H1 (cell line): ENCODE data around the gene RGP1. TPM values are rescaled to one million over a fixed set of nuclear protein-coding genes. Genes with fewer than 3 reads are reported as not detected.

ENCODE experiments used
- CTCF ChIA-PET: fragments of 300-600 bp; sonication (Branson Sonifier 250); formaldehyde crosslinking; loops from one replicate; lab custom pipeline; 2021; ENCODE audit not compliant: partially characterized antibody; lab: Charles Lee
- POLR2A ChIA-PET: fragments of 300-600 bp; sonication (Branson Sonifier 250); formaldehyde crosslinking; loops from one replicate; lab custom pipeline; 2021; ENCODE audit warnings: inconsistent platforms; ENCODE audit not compliant: partially characterized antibody; lab: Charles Lee
- DNase-seq, 2 experiments: peaks; one replicate each; pipeline versions ENCODE4 v3.0.0 to v3.0.0-alpha.2; 2010 to 2022; ENCODE audit warnings: low spot score in 2 of 2, low read depth in 1 of 2, mixed read lengths in 1 of 2
- FAIRE-seq: peaks from 2 replicates; lab custom pipeline; 2011; peaks lifted over from hg19 to GRCh38; lab: Jason Lieb, UNC
- H2AFZ ChIP-seq: 2 replicates; pipeline ENCODE4 v1.8.1; 2012; ENCODE audit warnings: low read length, inconsistent platforms
- H2AK5ac ChIP-seq: 2 replicates; pipeline ENCODE4 v1.6.1; 2013; ENCODE audit warnings: low read depth, low read length
- H2BK120ac ChIP-seq: replicated peaks from 2 replicates; pipeline ENCODE3; 2013; ENCODE audit warnings: low read depth, low read length, inconsistent platforms
- H2BK12ac ChIP-seq: 2 replicates; pipeline ENCODE4 v1.6.1; 2013; ENCODE audit warnings: low read depth, low read length
- H2BK15ac ChIP-seq: 2 replicates; pipeline ENCODE4 v1.6.1; 2013; ENCODE audit warnings: low read length
- H2BK20ac ChIP-seq: 2 replicates; pipeline ENCODE4 v1.6.1; 2013; ENCODE audit warnings: low read length
- H2BK5ac ChIP-seq: 2 replicates; pipeline ENCODE4 v1.6.1; 2013; ENCODE audit warnings: low read depth, low read length
- H3K14ac ChIP-seq: 2 replicates; pipeline ENCODE4 v1.6.1; 2013; ENCODE audit warnings: inconsistent platforms; ENCODE audit not compliant: insufficient read length
- H3K18ac ChIP-seq: 2 replicates; pipeline ENCODE4 v1.6.1; 2013; ENCODE audit warnings: low read length; ENCODE audit errors: extremely low read depth
- H3K23ac ChIP-seq: 2 replicates; pipeline ENCODE4 v1.6.1; 2013; ENCODE audit warnings: inconsistent platforms; ENCODE audit not compliant: insufficient read length
- H3K23me2 ChIP-seq: 2 replicates; pipeline ENCODE4 v1.6.1; 2013; ENCODE audit warnings: low read depth, low read length
- H3K27ac ChIP-seq: 2 replicates; pipeline ENCODE4 v1.6.1; 2011; ENCODE audit warnings: low read depth, low read length, inconsistent platforms
- H3K27me3 ChIP-seq, 4 experiments: replicated peaks in 1 of 4; 1 replicate in 1 of 4; 2 replicates in 3 of 4; pipeline versions ENCODE4 v1.6.1 to v1.8.1; 2011 to 2013; ENCODE audit warnings: low read length in 3 of 4, mild to moderate bottlenecking in 3 of 4, inconsistent platforms in 2 of 4, mixed read lengths in 2 of 4, moderate library complexity in 1 of 4; ENCODE audit not compliant: control insufficient read depth in 3 of 4, insufficient read depth in 3 of 4; ENCODE audit errors: extremely low read depth in 1 of 4
- H3K36me3 ChIP-seq, 4 experiments: 2 replicates each; pipeline versions ENCODE4 v1.6.1 to v1.8.1; 2011 to 2013; ENCODE audit warnings: mild to moderate bottlenecking in 4 of 4, low read length in 3 of 4, moderate library complexity in 2 of 4, control low read depth in 1 of 4, inconsistent platforms in 1 of 4; ENCODE audit not compliant: insufficient read depth in 4 of 4, control insufficient read depth in 2 of 4
- H3K4ac ChIP-seq: replicated peaks from 2 replicates; pipeline ENCODE3; 2013; ENCODE audit warnings: low read length, low read depth, mixed read lengths, inconsistent platforms; ENCODE audit not compliant: insufficient read length
- H3K4me1 ChIP-seq, 4 experiments: replicated peaks in 1 of 4; 1 replicate in 1 of 4; 2 replicates in 3 of 4; pipeline versions ENCODE4 v1.6.1 to v1.8.1; 2011 to 2013; ENCODE audit warnings: low read length in 3 of 4, inconsistent platforms in 2 of 4, mixed read lengths in 1 of 4; ENCODE audit not compliant: insufficient read depth in 4 of 4, control insufficient read depth in 3 of 4
- H3K4me2 ChIP-seq, 2 experiments: 2 replicates each; pipeline versions ENCODE4 v1.6.1 to v1.8.1; 2011 to 2013; ENCODE audit warnings: low read depth in 2 of 2, low read length in 2 of 2, control low read depth in 1 of 2, inconsistent platforms in 1 of 2, mild to moderate bottlenecking in 1 of 2; ENCODE audit not compliant: insufficient read depth in 1 of 2
- H3K4me3 ChIP-seq, 4 experiments: fragments of 200-600, 300-600 bp in 1 of 4; sonication (generic), shearing (Covaris generic), sonication (Bioruptor Twin) in 1 of 4; 2 replicates each; pipeline versions ENCODE4 v1.5.1 to v1.8.1; 2011 to 2016; ENCODE audit warnings: low read length in 4 of 4, low read depth in 3 of 4, control low read depth in 2 of 4, inconsistent platforms in 2 of 4, mild to moderate bottlenecking in 2 of 4, mixed read lengths in 1 of 4, moderate library complexity in 1 of 4; ENCODE audit not compliant: insufficient read depth in 2 of 4; ENCODE audit errors: extremely low read depth in 1 of 4
- H3K56ac ChIP-seq: replicated peaks from 2 replicates; pipeline ENCODE3; 2013; ENCODE audit warnings: low read depth, mild to moderate bottlenecking, mixed read lengths, low read length, inconsistent platforms; ENCODE audit not compliant: insufficient read length
- H3K79me1 ChIP-seq: 2 replicates; pipeline ENCODE4 v1.6.1; 2013; ENCODE audit warnings: low read depth, low read length, control low read depth
- H3K79me2 ChIP-seq, 2 experiments: 2 replicates each; pipeline versions ENCODE4 v1.6.1 to v1.8.1; 2012 to 2013; ENCODE audit warnings: low read length in 2 of 2, mild to moderate bottlenecking in 2 of 2, inconsistent platforms in 1 of 2; ENCODE audit not compliant: insufficient read depth in 2 of 2, control insufficient read depth in 1 of 2
- H3K9ac ChIP-seq, 4 experiments: replicated peaks in 1 of 4; 1 replicate in 1 of 4; 2 replicates in 3 of 4; pipeline versions ENCODE4 v1.6.1 to v1.8.1; 2011 to 2013; ENCODE audit warnings: low read depth in 3 of 4, low read length in 3 of 4, control low read depth in 2 of 4, mild to moderate bottlenecking in 2 of 4, moderate library complexity in 2 of 4, inconsistent platforms in 1 of 4; ENCODE audit errors: extremely low read depth in 1 of 4
- H3K9me3 ChIP-seq, 2 experiments: 2 replicates each; pipeline versions ENCODE4 v1.6.1 to v1.8.1; 2012 to 2013; ENCODE audit warnings: mild to moderate bottlenecking in 2 of 2, moderate library complexity in 2 of 2, control low read depth in 1 of 2, inconsistent platforms in 1 of 2, low read depth in 1 of 2, low read length in 1 of 2, mixed read lengths in 1 of 2; ENCODE audit not compliant: insufficient read depth in 2 of 2
- H4K20me1 ChIP-seq, 2 experiments: replicated peaks in 1 of 2; 2 replicates each; pipeline versions ENCODE3 to v1.8.1; 2011 to 2013; ENCODE audit warnings: inconsistent platforms in 2 of 2, low read length in 2 of 2, mild to moderate bottlenecking in 1 of 2; ENCODE audit not compliant: insufficient read depth in 2 of 2, control insufficient read depth in 1 of 2
- H4K5ac ChIP-seq: 2 replicates; pipeline ENCODE4 v1.6.1; 2013; ENCODE audit warnings: low read length, low read depth, mixed read lengths, inconsistent platforms; ENCODE audit not compliant: insufficient read length
- H4K8ac ChIP-seq: 2 replicates; pipeline ENCODE4 v1.8.0; 2013; ENCODE audit warnings: mild to moderate bottlenecking, moderate library complexity, low read length, inconsistent platforms; ENCODE audit not compliant: insufficient read depth; ENCODE audit errors: extremely low read depth
- H4K91ac ChIP-seq: replicated peaks from 2 replicates; pipeline ENCODE3; 2013; ENCODE audit warnings: low read length, mixed read lengths, inconsistent platforms; ENCODE audit not compliant: insufficient read length
- ASH2L ChIP-seq: fragments of 200-600, 300-600 bp; sonication (generic); IDR thresholded peaks from one replicate; pipeline ENCODE4 v1.7.1; 2017; ENCODE audit warnings: low read length
- CTCF ChIP-seq, 3 experiments: IDR thresholded peaks; 1 replicate in 2 of 3; 2 replicates in 1 of 3; pipeline versions ENCODE4 v1.5.1 to v1.6.1; 2011; ENCODE audit warnings: low read length in 3 of 3, mild to moderate bottlenecking in 3 of 3, inconsistent platforms in 2 of 3, low read depth in 1 of 3, moderate library complexity in 1 of 3; ENCODE audit not compliant: insufficient read depth in 1 of 3; ENCODE audit errors: control extremely low read depth in 1 of 3
- EGR1 ChIP-seq: IDR thresholded peaks from 2 replicates; pipeline ENCODE4 v1.6.1; 2011; ENCODE audit warnings: low read depth, low read length, borderline replicate concordance
- KDM5A ChIP-seq: fragments of 200-600 bp; IDR thresholded peaks from 2 replicates; pipeline ENCODE4 v1.7.1; 2012; ENCODE audit warnings: mild to moderate bottlenecking, low read length, inconsistent platforms, mixed read lengths
- RAD21 ChIP-seq, 2 experiments: IDR thresholded peaks in 1 of 2; conservative IDR thresholded peaks in 1 of 2; 2 replicates each; pipeline ENCODE4 v1.6.1; 2011; ENCODE audit warnings: low read depth in 2 of 2, low read length in 2 of 2, improper control_type of control experiment in 1 of 2, inconsistent platforms in 1 of 2, mild to moderate bottlenecking in 1 of 2, moderate library complexity in 1 of 2
- SP1 ChIP-seq: IDR thresholded peaks from 2 replicates; pipeline ENCODE4 v1.6.1; 2011; ENCODE audit warnings: low read depth, low read length
- SP4 ChIP-seq: IDR thresholded peaks from 2 replicates; pipeline ENCODE4 v1.6.1; 2012; ENCODE audit warnings: low read length, inconsistent platforms
- TBP ChIP-seq: IDR thresholded peaks from 2 replicates; pipeline ENCODE4 v1.6.1; 2011; ENCODE audit warnings: low read depth, low read length, improper control_type of control experiment
- WGBS, 2 experiments: shearing (Covaris generic) in 1 of 2; methylation state at CpG; one replicate each; pipeline versions ENCODE4 v1.1.6 to v1.1.7; 2013 to 2015; ENCODE audit warnings: low lambda C conversion rate in 2 of 2, mixed read lengths in 2 of 2, inconsistent platforms in 1 of 2, low coverage in 1 of 2, missing lambda C conversion rate in 1 of 2; ENCODE audit not compliant: insufficient replicate concordance in 2 of 2, insufficient coverage in 1 of 2, insufficient read length in 1 of 2; ENCODE audit errors: extremely low coverage in 1 of 2, missing lambda C conversion rate in 1 of 2; 5-methylcytosine and 5-hydroxymethylcytosine counted together
- polyA plus RNA-seq, 7 experiments: library from polyadenylated mRNA; depleted of rRNA in 3 of 7; stranded (reverse) in 5 of 7; unstranded in 2 of 7; fragments of >200 nt in 5 of 7; fragments of 200-250 nt in 2 of 7; gene quantifications; 1 replicate in 5 of 7; 2 replicates in 1 of 7; 4 replicates in 1 of 7; pipeline versions ENCODE4 v1.2.1 to v1.2.3, GENCODE V29; 2011 to 2013; ENCODE audit warnings: missing spikeins in 2 of 7, mixed read lengths in 2 of 7
- total RNA-seq: library from RNA; stranded (reverse); fragmentation: NEBNext Ultra II Directional; extraction: Animal tissue kit (Norgen Biotek cat#: 25700); gene quantifications from 2 replicates; pipeline ENCODE4 v1.2.1, GENCODE V29; 2021

Gene RGP1
- total and polyA plus RNA-seq, 2 of the 8 experiments (the other 6 are each of a cell fraction or from before 2014, with no cell fraction given): 11.8 to 22.7 TPM

- Histone ChIP-seq H3K79me2 (peaks cover 2 to 59% of the 10 kb centered on the region in 2 experiments), H2AFZ (no peak overlapping the region), H3K56ac (no peak overlapping the region), H2BK20ac (no peak overlapping the region), H4K5ac (no peak overlapping the region), H4K8ac (no peak overlapping the region), H3K23me2 (peaks cover 15% of the 10 kb centered on the region; the same call in 1 of the 2 replicates), H2BK12ac (no peak overlapping the region), H3K27ac (no peak overlapping the region), H3K9ac (no peak overlapping the region), H3K23ac (no peak overlapping the region), H3K14ac (no peak overlapping the region), H3K79me1 (peaks cover 16% of the 10 kb centered on the region), H3K27me3 (no peaks in the 10 kb centered on the region), H3K4me3 (peak overlapping the region in 2 of 4 experiments; percentile 24 to 79; a peak in 3 of 8 replicates), H2AK5ac (peak overlapping the region; percentile 17; the same call in 1 of the 2 replicates), H3K4me1 (peaks cover 21 to 46% (median 32%) of the 10 kb centered on the region in 4 experiments), H3K18ac (no peak overlapping the region), H3K4ac (no peak overlapping the region), H3K36me3 (peaks cover 0 to 5% (median 2%) of the 10 kb centered on the region in 4 experiments), H2BK5ac (no peak overlapping the region), H4K20me1 (peaks cover 0 to 6% of the 10 kb centered on the region in 2 experiments), H2BK120ac (no peak overlapping the region), H3K4me2 (peak overlapping the region; percentile 92 to 94), H3K9me3 (no peaks in the 10 kb centered on the region; a peak in 1 of 4 replicates), H2BK15ac (no peak overlapping the region), H4K91ac (no peak overlapping the region)
- FAIRE-seq (no peak), DNase-seq (no peak)
- POLR2A ChIA-PET: interaction anchor here (0.6 to 11.1 kb wide), 10 partner anchors 11 to 83 kb away, joined by 3 to 158 read pairs (median 10); partner anchors contain the start of genes ARHGEF39, GBA2, RGP1 and TPM2
- TF ChIP-seq RAD21 (IDR thresholded peaks at IDR 0.05 in 1 of 2, conservative IDR thresholded peaks at IDR 0.05 in 1 of 2; ENCODE audit: low read depth in 2 of 2, low read length in 2 of 2) (peak in 1 of 2 experiments; percentile 30; a peak in 2 of 4 replicates), TBP (0 out of 2 replicates have a peak, but pooled peaks have one; percentile 13), KDM5A (no peak), ASH2L (no peak), CTCF (IDR thresholded peaks at IDR 0.05; ENCODE audit: control extremely low read depth in 1 of 3, insufficient read depth in 1 of 3, low read depth in 1 of 3, low read length in 3 of 3) (peak; percentile 41 to 72 (median 50)), EGR1 (no peak), SP1 (peak; percentile 6; the same call in 1 of the 2 replicates), SP4 (no peak)
- CTCF ChIA-PET: interaction anchor here (0.6 to 16.0 kb wide), 16 partner anchors 11 to 195 kb away, joined by 3 to 198 read pairs (median 10); partner anchors contain the start of genes ARHGEF39, CCDC107, GBA2 and MSMP
- WGBS, 2 experiments: 21% methylated on average over 6 of the region's 6 CpGs; no CpG with 5 or more reads in 1 of the 2 experiments
Measured at GRCh38 chr9:35729700-35730485, 19.2 kb upstream of the RGP1 start.
